BLaER1 treated with 17β-estradiol and CSF1 and Interleukin-3, amounts not matched to agents 10 nM and 100 nM (cell line): ENCODE measurements around the gene RALGPS2.

Experiments used
- H3K27ac ChIP-seq, 11 experiments: shearing (Covaris generic); formaldehyde crosslinking; 2 replicates each; pipeline ENCODE4 v1.8.1; 2022
- H3K27me3 ChIP-seq, 11 experiments: shearing (Covaris generic); formaldehyde crosslinking; 2 replicates each; pipeline ENCODE4 v1.8.1; 2022
- H3K36me3 ChIP-seq, 11 experiments: shearing (Covaris generic); formaldehyde crosslinking; 2 replicates each; pipeline ENCODE4 v1.8.1; 2022
- H3K4me1 ChIP-seq, 10 experiments: shearing (Covaris generic); formaldehyde crosslinking; 2 replicates each; pipeline ENCODE4 v1.8.1; 2022
- H3K4me2 ChIP-seq, 11 experiments: shearing (Covaris generic); formaldehyde crosslinking; 2 replicates each; pipeline ENCODE4 v1.8.1; 2022
- H3K4me3 ChIP-seq, 10 experiments: shearing (Covaris generic); formaldehyde crosslinking; 2 replicates each; pipeline ENCODE4 v1.8.1; 2022
- H3K9ac ChIP-seq, 11 experiments: shearing (Covaris generic); formaldehyde crosslinking; 2 replicates each; pipeline ENCODE4 v1.8.1; 2022
- H3K9me3 ChIP-seq, 11 experiments: shearing (Covaris generic); formaldehyde crosslinking; replicated peaks in 1 of 11; 2 replicates each; pipeline ENCODE4 v1.8.1; 2022
- H4K20me1 ChIP-seq, 11 experiments: shearing (Covaris generic); formaldehyde crosslinking; 2 replicates each; pipeline ENCODE4 v1.8.1; 2022
- Cebpa-rat ChIP-seq, 11 experiments: shearing (Covaris generic); IDR thresholded peaks; 2 replicates each; pipeline ENCODE4 v1.8.1; 2022

Gene RALGPS2

DNA sequence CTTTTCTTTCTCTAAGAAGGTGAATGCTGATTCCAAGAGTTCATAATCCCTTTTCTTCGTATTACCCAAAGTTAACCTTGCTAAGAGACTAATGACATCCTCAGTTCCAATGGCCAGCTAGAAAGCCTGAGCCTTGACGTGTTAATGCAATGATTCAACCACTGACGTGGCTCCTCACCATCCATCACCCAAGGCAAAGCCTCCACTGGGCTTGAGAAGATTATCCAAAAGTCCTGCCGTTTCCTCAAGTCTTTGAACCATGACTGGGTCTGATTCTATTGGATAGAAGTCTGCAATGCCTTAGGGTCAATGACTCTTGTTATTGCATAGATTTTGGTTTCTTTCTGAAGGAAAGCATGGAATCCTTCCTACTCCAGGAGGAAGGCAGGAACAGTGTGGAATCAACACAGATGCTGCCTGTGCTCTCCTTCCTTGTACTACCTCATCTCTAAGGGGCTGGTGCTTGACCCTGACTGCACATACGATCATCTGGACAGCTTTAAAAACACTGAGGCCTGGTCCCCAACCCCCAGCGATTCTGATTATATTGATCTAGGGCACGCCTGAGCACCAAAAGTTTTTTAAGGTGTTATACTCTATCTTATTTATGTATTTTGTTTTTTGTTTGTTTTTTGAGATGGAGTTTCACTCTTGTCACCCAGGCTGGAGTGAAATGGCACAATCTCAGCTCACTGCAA, 215.2 kb downstream of the RALGPS2 start:
- TF ChIP-seq Cebpa-rat (IDR thresholded peaks at IDR 0.05), result no peak
- H3K4me1 ChIP-seq, result peaks cover 17 to 37% (median 25%) of the 10 kb centered on the region in 10 experiments
- no peaks in the 10 kb centered on the region for H3K27me3 ChIP-seq
- H4K20me1 ChIP-seq, result no peaks in the 10 kb centered on the region
- H3K9ac ChIP-seq, result no peak overlapping the region
- peak overlapping the region in 1 of 11 experiments; percentile 89; a peak in 1 of 22 replicates for H3K4me2 ChIP-seq
- H3K27ac ChIP-seq, result no peak overlapping the region
- no peaks in the 10 kb centered on the region for H3K36me3 ChIP-seq
- no peak overlapping the region for H3K4me3 ChIP-seq
- no peaks in the 10 kb centered on the region for H3K9me3 ChIP-seq

DNA sequence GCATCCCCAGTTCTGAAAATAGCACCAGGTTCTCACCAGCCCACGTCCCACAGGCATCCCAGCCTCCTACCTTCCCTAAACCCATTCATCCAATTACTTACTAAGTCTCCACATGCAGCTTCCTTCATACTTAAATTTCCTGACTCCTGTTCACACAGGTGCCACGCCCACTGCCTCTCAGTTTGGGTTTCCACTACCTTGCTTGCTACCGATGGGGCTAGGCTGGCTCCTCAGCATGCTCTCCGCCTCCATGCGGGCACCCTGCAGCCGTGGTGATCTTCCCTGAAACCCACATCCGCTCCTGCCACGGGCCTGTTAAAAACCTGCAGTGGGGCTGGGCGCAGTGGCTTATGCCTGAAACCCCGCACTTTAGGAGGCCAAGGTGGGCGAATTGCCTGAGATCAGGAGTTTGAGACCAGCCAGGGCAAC, 216.2 kb downstream of the RALGPS2 start:
- no peaks in the 10 kb centered on the region for H3K36me3 ChIP-seq
- peak overlapping the region in 10 of 11 experiments; percentile 27 to 89 (median 62); a peak in 14 of 22 replicates for H3K4me2 ChIP-seq
- no peaks in the 10 kb centered on the region for H3K27me3 ChIP-seq
- no peaks in the 10 kb centered on the region for H4K20me1 ChIP-seq
- H3K4me1 ChIP-seq, result peaks cover 17 to 37% (median 25%) of the 10 kb centered on the region in 10 experiments
- no peak overlapping the region for H3K27ac ChIP-seq
- no peak overlapping the region for H3K4me3 ChIP-seq
- H3K9ac ChIP-seq, result no peak overlapping the region
- no peak for TF ChIP-seq Cebpa-rat (IDR thresholded peaks at IDR 0.05)
- H3K9me3 ChIP-seq, result no peaks in the 10 kb centered on the region

DNA sequence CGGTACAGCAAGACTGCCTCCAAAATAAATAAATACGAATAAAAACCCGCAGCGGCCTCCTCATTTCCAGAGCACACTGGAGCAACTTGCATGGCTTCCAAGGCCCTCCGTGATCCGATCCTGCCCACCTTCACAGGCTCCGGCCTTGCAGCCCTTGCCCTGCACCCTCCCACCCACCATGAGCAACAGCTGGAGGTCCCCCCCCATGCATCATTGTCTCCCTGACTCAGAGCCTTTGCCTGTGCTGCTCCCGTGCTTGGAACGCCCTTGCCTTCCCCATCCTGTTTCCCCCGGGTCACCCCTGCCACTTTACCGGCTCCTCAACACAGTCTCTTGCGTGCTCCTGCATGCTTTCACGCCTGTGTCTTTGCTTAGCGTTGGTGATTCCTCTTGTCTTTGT, 216.8 kb downstream of the RALGPS2 start:
- Histone ChIP-seq H3K4me1 (peaks cover 17 to 37% (median 25%) of the 10 kb centered on the region in 10 experiments), H3K4me2 (peak overlapping the region in 7 of 11 experiments; percentile 70 to 89 (median 78); a peak in 13 of 22 replicates), H3K9me3 (no peaks in the 10 kb centered on the region), H3K27me3 (no peaks in the 10 kb centered on the region), H3K9ac (no peak overlapping the region), H4K20me1 (no peaks in the 10 kb centered on the region), H3K4me3 (no peak overlapping the region), H3K36me3 (no peaks in the 10 kb centered on the region), H3K27ac (peak overlapping the region in 5 of 11 experiments; percentile 48 to 69 (median 65); a peak in 9 of 22 replicates)
- no peak for TF ChIP-seq Cebpa-rat (IDR thresholded peaks at IDR 0.05)

DNA sequence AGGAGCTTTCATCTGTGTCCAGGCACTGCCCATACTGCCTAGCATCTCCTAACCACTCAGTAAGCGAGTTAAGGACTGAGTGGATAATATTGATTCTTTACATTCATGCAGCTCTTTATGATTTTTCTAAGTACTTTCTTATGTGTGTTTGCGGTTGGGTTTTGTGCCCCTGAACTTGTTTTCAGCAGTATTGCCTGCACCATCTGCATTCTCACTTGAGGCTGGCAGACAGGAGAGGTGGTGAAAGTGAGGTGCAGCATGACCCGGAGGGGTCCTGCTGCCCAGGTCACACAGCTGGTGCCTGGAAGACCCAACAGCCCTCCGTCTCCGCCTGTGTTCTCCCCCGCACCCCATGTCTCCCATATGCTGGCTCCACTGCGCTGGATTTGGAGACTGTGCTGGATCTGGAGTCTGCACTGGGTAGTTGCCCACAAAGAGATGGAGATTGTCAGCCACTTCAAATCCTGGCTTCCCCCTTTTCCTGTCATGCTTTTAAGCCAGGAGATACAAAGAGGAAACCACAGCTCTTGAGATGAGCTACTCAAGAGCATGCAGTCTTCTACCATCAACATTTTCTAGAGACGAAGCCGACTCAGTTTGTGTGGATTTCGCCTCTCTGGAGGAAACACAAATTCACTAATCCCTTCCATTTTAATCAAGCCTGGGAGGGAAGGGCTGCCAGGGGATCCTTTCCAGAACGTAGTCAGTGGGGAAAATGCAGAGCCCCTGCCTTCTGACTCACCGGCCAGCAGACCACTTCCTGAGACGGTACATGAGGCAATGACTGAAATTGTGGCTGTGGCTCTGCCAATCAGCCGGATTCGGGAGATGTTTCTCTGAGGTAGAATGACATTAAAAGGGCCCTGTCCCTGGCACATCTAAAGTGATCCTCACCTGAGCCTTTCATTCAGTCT, 217.5 kb downstream of the RALGPS2 start:
- H3K4me1 ChIP-seq, result peaks cover 17 to 37% (median 25%) of the 10 kb centered on the region in 10 experiments
- peak overlapping the region; percentile 34 to 89 (median 73); a peak in 21 of 22 replicates for H3K4me2 ChIP-seq
- no peaks in the 10 kb centered on the region for H3K9me3 ChIP-seq
- no peaks in the 10 kb centered on the region for H4K20me1 ChIP-seq
- no peaks in the 10 kb centered on the region for H3K36me3 ChIP-seq
- TF ChIP-seq Cebpa-rat (IDR thresholded peaks at IDR 0.05), result peak in 2 of 11 experiments; percentile 37 to 59; a peak in 2 of 22 replicates
- H3K4me3 ChIP-seq, result peak overlapping the region in 1 of 10 experiments; percentile 8; a peak in 1 of 20 replicates
- no peaks in the 10 kb centered on the region for H3K27me3 ChIP-seq
- peak overlapping the region in 7 of 11 experiments; percentile 30 to 69 (median 61); a peak in 13 of 22 replicates for H3K27ac ChIP-seq
- peak overlapping the region in 4 of 11 experiments; percentile 7 to 40 (median 24); a peak in 8 of 22 replicates for H3K9ac ChIP-seq

DNA sequence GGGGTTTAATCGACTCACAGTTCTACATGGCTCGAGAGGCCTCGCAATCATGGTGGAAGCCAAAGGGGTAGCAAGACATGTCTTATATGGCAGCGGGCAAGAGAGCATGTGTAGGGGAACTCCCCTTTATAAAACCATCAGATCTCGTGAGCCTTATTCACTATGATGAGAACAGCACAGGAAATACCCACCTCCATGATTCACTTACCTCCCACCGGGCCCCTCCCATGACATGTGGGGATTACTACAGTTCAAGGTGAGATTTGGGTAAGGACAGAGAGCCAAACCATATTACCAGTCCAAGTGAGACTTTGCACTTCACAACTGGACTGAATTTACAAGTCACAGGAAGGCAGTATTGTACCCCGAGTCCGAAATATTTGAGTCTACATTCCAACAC, 219.7 kb downstream of the RALGPS2 start:
- TF ChIP-seq Cebpa-rat (IDR thresholded peaks at IDR 0.05), result no peak
- no peak overlapping the region for H3K4me3 ChIP-seq

DNA sequence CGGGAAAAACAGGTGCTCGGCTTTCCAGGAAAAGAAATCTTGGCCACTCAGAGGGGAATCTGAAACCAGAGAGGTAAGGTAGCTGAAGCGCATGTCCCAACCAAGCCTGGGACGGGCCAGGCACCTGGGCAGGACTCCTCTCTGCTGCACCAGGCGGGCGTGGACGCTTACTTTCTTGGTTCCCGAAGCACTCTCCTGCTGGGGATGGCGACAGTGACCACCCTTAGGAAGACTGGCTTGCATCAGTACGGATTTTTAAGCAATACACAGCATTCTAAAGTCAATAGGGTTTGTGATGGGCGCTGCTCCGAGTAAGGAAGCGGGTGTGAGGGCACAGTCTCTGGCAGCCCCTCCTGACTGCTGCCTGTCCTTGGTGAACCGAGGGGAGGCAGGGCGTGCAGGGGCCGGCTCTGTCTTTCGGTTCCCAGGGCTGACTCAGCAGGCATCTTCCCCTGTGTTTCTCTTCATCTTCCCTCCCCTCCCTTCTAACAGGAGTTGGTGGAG, 220.8 kb downstream of the RALGPS2 start:
- H3K4me3 ChIP-seq, result no peak overlapping the region

More for the DNA sequence above, 219.7 kb downstream of the RALGPS2 start:
- Histone ChIP-seq H3K4me2 (no peak overlapping the region), H3K27me3 (no peaks in the 10 kb centered on the region), H4K20me1 (no peaks in the 10 kb centered on the region), H3K9me3 (no peaks in the 10 kb centered on the region), H3K4me1 (peaks cover 17 to 37% (median 25%) of the 10 kb centered on the region in 10 experiments), H3K9ac (no peak overlapping the region), H3K27ac (no peak overlapping the region), H3K36me3 (no peaks in the 10 kb centered on the region)

DNA sequence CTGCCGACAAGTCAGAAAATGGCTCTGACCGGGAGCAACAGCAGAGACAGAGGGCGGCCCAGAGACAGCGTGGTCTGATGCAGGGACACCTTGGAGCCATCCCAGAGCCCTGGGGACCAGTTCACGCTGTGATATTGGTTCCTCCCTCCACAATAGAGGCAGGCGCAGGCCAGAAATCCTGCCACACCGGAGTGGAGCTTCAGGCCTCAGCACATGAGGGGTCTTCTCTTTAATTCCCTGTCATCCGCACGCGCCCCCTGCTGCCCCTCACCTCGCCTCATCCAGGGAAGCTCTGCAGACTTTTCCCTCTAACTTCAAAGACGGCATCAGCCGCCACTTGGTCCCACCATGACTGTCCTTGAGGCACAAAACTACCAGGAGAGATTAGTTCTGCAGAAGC, 221.4 kb downstream of the RALGPS2 start:
- no peak overlapping the region for H3K4me2 ChIP-seq

More for the DNA sequence above, 220.8 kb downstream of the RALGPS2 start:
- H3K9ac ChIP-seq, result no peak overlapping the region
- H3K27me3 ChIP-seq, result no peaks in the 10 kb centered on the region
- no peaks in the 10 kb centered on the region for H4K20me1 ChIP-seq
- peaks cover 16 to 35% (median 24%) of the 10 kb centered on the region in 10 experiments for H3K4me1 ChIP-seq
- no peak overlapping the region for H3K4me2 ChIP-seq
- H3K9me3 ChIP-seq, result no peaks in the 10 kb centered on the region
- H3K27ac ChIP-seq, result no peak overlapping the region
- H3K36me3 ChIP-seq, result no peaks in the 10 kb centered on the region
- no peak for TF ChIP-seq Cebpa-rat (IDR thresholded peaks at IDR 0.05)

DNA sequence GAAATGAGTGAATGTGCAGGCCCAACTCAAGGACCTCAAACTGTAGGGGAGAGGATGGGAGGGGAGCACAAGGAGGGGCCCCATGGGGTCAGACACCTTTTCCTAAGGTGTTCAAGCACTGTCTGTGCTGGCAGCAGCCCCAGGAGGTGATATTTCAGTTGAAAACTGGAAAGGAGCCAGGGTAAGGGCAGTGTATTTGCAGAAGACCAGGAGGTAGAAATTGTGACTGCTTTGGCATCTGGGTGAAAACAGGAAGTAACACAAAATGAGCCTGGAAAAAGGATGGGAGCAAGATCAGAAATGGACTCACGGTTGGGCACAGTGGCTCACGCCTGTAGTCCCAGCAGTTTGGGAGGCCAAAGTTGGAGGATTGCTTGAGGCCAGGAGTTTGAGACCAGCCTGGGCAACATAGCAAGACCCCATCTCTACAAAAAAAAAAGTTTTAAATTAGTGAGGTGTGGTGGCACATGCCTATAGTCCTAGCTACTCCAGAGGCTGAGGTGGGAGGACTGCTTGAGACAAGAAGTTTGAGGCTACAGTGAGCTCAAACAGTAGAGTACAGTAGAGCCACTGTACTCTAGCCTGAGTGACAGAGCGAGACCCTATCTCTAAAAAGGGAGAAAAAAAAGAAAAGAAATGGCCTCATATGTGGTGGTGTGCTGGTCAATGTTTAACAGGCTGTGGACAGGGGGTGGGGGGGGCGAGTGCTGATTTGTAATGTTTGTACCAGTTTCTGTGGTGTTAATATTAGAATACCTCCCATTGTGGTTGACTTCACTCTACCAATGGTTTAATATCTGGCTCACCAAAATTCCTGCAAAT, 222.0 kb downstream of the RALGPS2 start:
- H3K4me3 ChIP-seq, result no peak overlapping the region
- no peaks in the 10 kb centered on the region for H3K27me3 ChIP-seq
- H3K36me3 ChIP-seq, result no peaks in the 10 kb centered on the region
- TF ChIP-seq Cebpa-rat (IDR thresholded peaks at IDR 0.05), result no peak
- peaks cover 10 to 23% (median 15%) of the 10 kb centered on the region in 10 experiments for H3K4me1 ChIP-seq
- H4K20me1 ChIP-seq, result no peaks in the 10 kb centered on the region
- H3K27ac ChIP-seq, result no peak overlapping the region
- H3K9me3 ChIP-seq, result no peaks in the 10 kb centered on the region
- H3K9ac ChIP-seq, result no peak overlapping the region
- no peak overlapping the region for H3K4me2 ChIP-seq

More for the DNA sequence above, 221.4 kb downstream of the RALGPS2 start:
- Histone ChIP-seq H3K27ac (no peak overlapping the region), H3K4me3 (no peak overlapping the region), H3K9ac (no peak overlapping the region), H3K9me3 (no peaks in the 10 kb centered on the region), H4K20me1 (no peaks in the 10 kb centered on the region), H3K36me3 (no peaks in the 10 kb centered on the region), H3K4me1 (peaks cover 10 to 29% (median 19%) of the 10 kb centered on the region in 10 experiments), H3K27me3 (no peaks in the 10 kb centered on the region)
- no peak for TF ChIP-seq Cebpa-rat (IDR thresholded peaks at IDR 0.05)
